A549 (cell line): ENCODE measurements around the gene TMCO4. TPM values are rescaled to one million over a fixed set of nuclear protein-coding genes. Genes with fewer than 3 reads are reported as not detected.

Source experiments
- ATAC-seq, 2 experiments: fragments of 200-7000 bp in 1 of 2; fragments of >200 bp in 1 of 2; cut with Nextera tagmentation in 1 of 2; cut with Tn5 transposase in 1 of 2; 3 replicates each; pipeline versions ENCODE4 v1.8.0 to v1.9.1; 2018 to 2020; ENCODE audit warnings: mild to moderate bottlenecking in 1 of 2, moderate library complexity in 1 of 2
- CTCF ChIA-PET: fragments of 300-600 bp; sonication (Branson Sonifier 250); formaldehyde crosslinking; extraction: SDS; loops from one replicate; lab custom pipeline; 2021; ENCODE audit warnings: antibody characterized with exemption, inconsistent platforms; lab: Yijun Ruan, JAX
- POLR2A ChIA-PET: fragments of 350-600 bp; formaldehyde crosslinking; extraction: SDS; loops from one replicate; lab custom pipeline; 2021; ENCODE audit warnings: antibody characterized with exemption, inconsistent platforms; lab: Yijun Ruan, JAX
- DNase-seq, 2 experiments: peaks; one replicate each; pipeline versions ENCODE4 v3.0.0 to v3.0.0-alpha.2; 2011 to 2016; ENCODE audit warnings: low read depth in 1 of 2, low spot score in 1 of 2
- FAIRE-seq: peaks from 2 replicates; lab custom pipeline; 2011; peaks lifted over from hg19 to GRCh38; lab: Jason Lieb, UNC
- H3K27ac ChIP-seq, 2 experiments: fragments of >200 bp; sonication (Bioruptor Twin); formaldehyde crosslinking; 3 replicates each; pipeline ENCODE4 v1.5.1; 2016 to 2017
- H3K4me1 ChIP-seq: fragments of >200 bp; sonication (Bioruptor Twin); formaldehyde crosslinking; 3 replicates; pipeline ENCODE4 v1.6.1; 2016
- H3K4me2 ChIP-seq: fragments of >200 bp; sonication (Bioruptor Twin); formaldehyde crosslinking; 3 replicates; pipeline ENCODE4 v1.6.1; 2016
- H3K4me3 ChIP-seq: fragments of >200 bp; sonication (Bioruptor Twin); formaldehyde crosslinking; 3 replicates; pipeline ENCODE4 v1.5.1; 2016
- H3K9me3 ChIP-seq: fragments of >200 bp; sonication (Bioruptor Twin); formaldehyde crosslinking; 3 replicates; pipeline ENCODE4 v1.6.1; 2016
- ATOH8 ChIP-seq: fragments of 250-450 bp; sonication (Bioruptor Pico); IDR thresholded peaks from 2 replicates; pipeline ENCODE4 v1.5.0; 2020; ENCODE audit warnings: low read depth, mild to moderate bottlenecking, moderate library complexity
- BCL3 ChIP-seq: fragments of >200 bp; sonication (Bioruptor Twin); formaldehyde crosslinking; IDR thresholded peaks from 3 replicates; pipeline ENCODE4 v1.6.1; 2016
- CEBPB ChIP-seq, 2 experiments: fragments of >200 bp in 1 of 2; sonication (Bioruptor Twin) in 1 of 2; formaldehyde crosslinking in 1 of 2; IDR thresholded peaks; 2 replicates each; pipeline ENCODE4 v1.6.1; 2012 to 2016
- CHD2 ChIP-seq: fragments of 150-350 bp; IDR thresholded peaks from 2 replicates; pipeline ENCODE4 v1.6.1; 2014; ENCODE audit warnings: low read length; ENCODE audit not compliant: partially characterized antibody
- CHD4 ChIP-seq: fragments of 200-600 bp; sonication (generic); IDR thresholded peaks from 2 replicates; pipeline ENCODE4 v1.6.1; 2016; ENCODE audit warnings: antibody characterized with exemption, mild to moderate bottlenecking, borderline replicate concordance
- CTCF ChIP-seq: fragments of >200 bp; sonication (Bioruptor Twin); formaldehyde crosslinking; IDR thresholded peaks from 3 replicates; pipeline ENCODE4 v1.5.1; 2016
- EHF ChIP-seq: fragments of 250-450 bp; sonication (Bioruptor Pico); IDR thresholded peaks from 2 replicates; pipeline ENCODE4 v1.5.0; 2020; ENCODE audit warnings: mild to moderate bottlenecking
- EHMT2 ChIP-seq: fragments of 200-600 bp; sonication (generic); IDR thresholded peaks from 2 replicates; pipeline ENCODE4 v1.6.1; 2016; ENCODE audit warnings: antibody characterized with exemption, low read depth, mild to moderate bottlenecking, moderate library complexity
- ELK1 ChIP-seq: fragments of 150-350 bp; IDR thresholded peaks from 2 replicates; pipeline ENCODE4 v1.6.1; 2014; ENCODE audit warnings: low read depth, mild to moderate bottlenecking, low read length
- FOSB ChIP-seq: fragments of 250-450 bp; sonication (Bioruptor Pico); IDR thresholded peaks from 2 replicates; pipeline ENCODE4 v1.5.0; 2020; ENCODE audit warnings: mild to moderate bottlenecking, moderate library complexity
- GATA3 ChIP-seq: IDR thresholded peaks from 2 replicates; pipeline ENCODE4 v1.6.1; 2012; ENCODE audit warnings: borderline replicate concordance
- HDAC2 ChIP-seq: fragments of 200-600 bp; sonication (generic); IDR thresholded peaks from 2 replicates; pipeline ENCODE4 v1.6.1; 2016
- HOXA7 ChIP-seq: fragments of 250-450 bp; sonication (Bioruptor Pico); IDR thresholded peaks from 2 replicates; pipeline ENCODE4 v1.5.0; 2020; ENCODE audit warnings: mild to moderate bottlenecking, moderate library complexity
- HOXB13 ChIP-seq: fragments of 250-450 bp; sonication (Bioruptor Pico); IDR thresholded peaks from 2 replicates; pipeline ENCODE4 v1.5.0; 2020; ENCODE audit warnings: low read depth, mild to moderate bottlenecking, moderate library complexity
- HOXB5 ChIP-seq: fragments of 250-450 bp; sonication (Bioruptor Pico); IDR thresholded peaks from 2 replicates; pipeline ENCODE4 v1.5.0; 2020; ENCODE audit warnings: mild to moderate bottlenecking, moderate library complexity
- JUN ChIP-seq, 2 experiments: fragments of >200 bp; sonication (Bioruptor Twin); formaldehyde crosslinking; IDR thresholded peaks; 2 replicates in 1 of 2; 3 replicates in 1 of 2; pipeline ENCODE4 v1.6.1; 2016 to 2017
- KDM1A ChIP-seq: fragments of 200-600 bp; sonication (generic); IDR thresholded peaks from 2 replicates; pipeline ENCODE4 v1.6.1; 2016; ENCODE audit warnings: low read depth, mild to moderate bottlenecking
- KDM5A ChIP-seq: fragments of 200-600 bp; sonication (generic); IDR thresholded peaks from 2 replicates; pipeline ENCODE4 v1.6.1; 2016; ENCODE audit warnings: antibody characterized with exemption, mild to moderate bottlenecking
- MAX ChIP-seq: IDR thresholded peaks from 2 replicates; pipeline ENCODE4 v1.6.1; 2012
- MAZ ChIP-seq: fragments of 150-350 bp; IDR thresholded peaks from 2 replicates; pipeline ENCODE4 v1.6.1; 2014; ENCODE audit warnings: antibody characterized with exemption, low read depth, low read length, borderline replicate concordance
- PBX3 ChIP-seq: IDR thresholded peaks from 2 replicates; pipeline ENCODE4 v1.6.1; 2012
- RAD21 ChIP-seq, 2 experiments: fragments of >200 bp in 1 of 2; sonication (Bioruptor Twin) in 1 of 2; formaldehyde crosslinking in 1 of 2; IDR thresholded peaks in 1 of 2; conservative IDR thresholded peaks in 1 of 2; 2 replicates in 1 of 2; 3 replicates in 1 of 2; pipeline ENCODE4 v1.6.1; 2012 to 2018; ENCODE audit warnings: inconsistent platforms in 1 of 2
- RCOR1 ChIP-seq: fragments of 150-350 bp; IDR thresholded peaks from 2 replicates; pipeline ENCODE4 v1.6.1; 2014; ENCODE audit warnings: antibody characterized with exemption, low read length, low read depth
- RNF2 ChIP-seq: fragments of 200-600 bp; sonication (generic); IDR thresholded peaks from 2 replicates; pipeline ENCODE4 v1.6.1; 2016; ENCODE audit warnings: low read depth, mild to moderate bottlenecking, antibody characterized with exemption, moderate library complexity, borderline replicate concordance
- SMC3 ChIP-seq: fragments of >200 bp; sonication (Bioruptor Twin); formaldehyde crosslinking; IDR thresholded peaks from 3 replicates; pipeline ENCODE4 v1.6.1; 2018; ENCODE audit warnings: inconsistent platforms
- USF2 ChIP-seq: fragments of 450-650 bp; IDR thresholded peaks from 2 replicates; pipeline ENCODE4 v1.6.1; 2014; ENCODE audit warnings: antibody characterized with exemption
- ZC3H11A ChIP-seq: fragments of 450-650 bp; IDR thresholded peaks from 2 replicates; pipeline ENCODE4 v1.6.1; 2014; ENCODE audit warnings: antibody characterized with exemption, mild to moderate bottlenecking
- ZNF302 ChIP-seq: fragments of 250-450 bp; sonication (Bioruptor Pico); IDR thresholded peaks from 2 replicates; pipeline ENCODE4 v1.9.0; 2021; ENCODE audit warnings: inconsistent platforms, mild to moderate bottlenecking, moderate library complexity
- ZSCAN20 ChIP-seq: fragments of 250-450 bp; sonication (Bioruptor Pico); IDR thresholded peaks from 2 replicates; pipeline ENCODE4 v1.8.0; 2022; ENCODE audit warnings: mild to moderate bottlenecking, moderate library complexity
- WGBS: methylation state at CpG from one replicate; pipeline ENCODE4 v1.1.6; 2017; ENCODE audit errors: missing lambda C conversion rate; 5-methylcytosine and 5-hydroxymethylcytosine counted together
- polyA plus RNA-seq, 4 experiments: library from polyadenylated mRNA; depleted of rRNA in 3 of 4; stranded (reverse); fragments of >200 nt; fragmentation: RNase III in 1 of 4; extraction: RNeasy Plus Mini Kit Qiagen cat#74134 plus additional on column Dnase treatment in 1 of 4; gene quantifications; 2 replicates in 3 of 4; 3 replicates in 1 of 4; pipeline ENCODE4 v1.2.3, GENCODE V29; 2011 to 2017

TMCO4 gene
- polyA plus RNA-seq, 2 of the 4 experiments (the other 2 are of a cell fraction), result 4.0 to 4.6 TPM

GRCh38 chr1:19762175-19762779 lies 37.4 kb downstream of the TMCO4 start:
- TF ChIP-seq EHF (CRISPR knock-in tag), result no peak
- TF ChIP-seq SMC3, result peak; percentile 52
- TF ChIP-seq USF2, result no peak
- TF ChIP-seq FOSB (CRISPR knock-in tag), result no peak
- no peak for TF ChIP-seq HOXB13 (CRISPR knock-in tag)
- no peak for TF ChIP-seq MAX
- no peak for TF ChIP-seq GATA3
- TF ChIP-seq HDAC2, result no peak
- TF ChIP-seq HOXB5 (CRISPR knock-in tag), result no peak
- no peak for TF ChIP-seq ELK1
- TF ChIP-seq RNF2, result no peak
- peak; percentile 62 for TF ChIP-seq CTCF
- peak; percentile 46 to 47 for TF ChIP-seq RAD21 (conservative IDR thresholded peaks at IDR 0.05 in 1 of 2, IDR thresholded peaks at IDR 0.05 in 1 of 2)
- TF ChIP-seq JUN (IDR thresholded peaks at IDR 0.05), result no peak
- WGBS, result 47% methylated on average over 9 of the region's 11 CpGs
- CTCF ChIA-PET, result interaction anchor here (0.6 to 3.6 kb wide), 19 partner anchors 9 to 1434 kb away, joined by 3 to 16 read pairs (median 4); partner anchors contain the start of gene RNF186
- Histone ChIP-seq H3K4me2 (no peak overlapping the region), H3K4me1 (peaks cover 17% of the 10 kb centered on the region), H3K9me3 (no peaks in the 10 kb centered on the region), H3K4me3 (no peak overlapping the region), H3K27ac (no peak overlapping the region)
- FAIRE-seq (no peak), ATAC-seq (peak; percentile 76 to 86; a peak in 5 of 6 replicates), DNase-seq (peak; percentile 14 to 67)
- POLR2A ChIA-PET, result no interaction called here

- H3K4me3 ChIP-seq, result no peak overlapping the region
- no peaks in the 10 kb centered on the region; the same call in 2 of the 3 replicates for H3K4me1 ChIP-seq
- CTCF ChIA-PET, result interaction anchor here (0.6 to 3.6 kb wide), 3 partner anchors 14 to 744 kb away, joined by 3 to 16 read pairs (median 4); no protein-coding TSS in a partner anchor
- 67% methylated on average over 1 of the region's 1 CpG for WGBS
- no peak overlapping the region for H3K27ac ChIP-seq
- H3K9me3 ChIP-seq, result no peaks in the 10 kb centered on the region
- ATAC-seq (no peak), DNase-seq (no peak), FAIRE-seq (no peak)
- POLR2A ChIA-PET, result no interaction called here
- no peak overlapping the region for H3K4me2 ChIP-seq
- TF ChIP-seq PBX3 (no peak), EHMT2 (no peak), ZC3H11A (no peak), CHD2 (no peak), KDM1A (no peak), CHD4 (no peak), ATOH8 (CRISPR knock-in tag) (no peak), HOXA7 (CRISPR knock-in tag) (no peak), ZNF302 (CRISPR knock-in tag) (no peak), CEBPB (IDR thresholded peaks at IDR 0.05) (no peak), ZSCAN20 (no peak), KDM5A (no peak), MAZ (no peak), BCL3 (no peak), RNF2 (no peak), USF2 (no peak), JUN (IDR thresholded peaks at IDR 0.05) (no peak), RCOR1 (no peak)
Measured at GRCh38 chr1:19759740-19760089, 40.0 kb downstream of the TMCO4 start.
